H1 (cell line): ENCODE data around the gene HP1BP3. TPM values are rescaled to one million over a fixed set of nuclear protein-coding genes. Genes with fewer than 3 reads are reported as not detected.

ENCODE experiments used
- CTCF ChIA-PET: fragments of 300-600 bp; sonication (Branson Sonifier 250); formaldehyde crosslinking; loops from one replicate; lab custom pipeline; 2021; ENCODE audit not compliant: partially characterized antibody; lab: Charles Lee
- POLR2A ChIA-PET: fragments of 300-600 bp; sonication (Branson Sonifier 250); formaldehyde crosslinking; loops from one replicate; lab custom pipeline; 2021; ENCODE audit warnings: inconsistent platforms; ENCODE audit not compliant: partially characterized antibody; lab: Charles Lee
- DNase-seq, 2 experiments: peaks; one replicate each; pipeline versions ENCODE4 v3.0.0 to v3.0.0-alpha.2; 2010 to 2022; ENCODE audit warnings: low spot score in 2 of 2, low read depth in 1 of 2, mixed read lengths in 1 of 2
- FAIRE-seq: peaks from 2 replicates; lab custom pipeline; 2011; peaks lifted over from hg19 to GRCh38; lab: Jason Lieb, UNC
- H2AFZ ChIP-seq: 2 replicates; pipeline ENCODE4 v1.8.1; 2012; ENCODE audit warnings: low read length, inconsistent platforms
- H2AK5ac ChIP-seq: 2 replicates; pipeline ENCODE4 v1.6.1; 2013; ENCODE audit warnings: low read depth, low read length
- H2BK120ac ChIP-seq: replicated peaks from 2 replicates; pipeline ENCODE3; 2013; ENCODE audit warnings: low read depth, low read length, inconsistent platforms
- H2BK12ac ChIP-seq: 2 replicates; pipeline ENCODE4 v1.6.1; 2013; ENCODE audit warnings: low read depth, low read length
- H2BK15ac ChIP-seq: 2 replicates; pipeline ENCODE4 v1.6.1; 2013; ENCODE audit warnings: low read length
- H2BK20ac ChIP-seq: 2 replicates; pipeline ENCODE4 v1.6.1; 2013; ENCODE audit warnings: low read length
- H2BK5ac ChIP-seq: 2 replicates; pipeline ENCODE4 v1.6.1; 2013; ENCODE audit warnings: low read depth, low read length
- H3K14ac ChIP-seq: 2 replicates; pipeline ENCODE4 v1.6.1; 2013; ENCODE audit warnings: inconsistent platforms; ENCODE audit not compliant: insufficient read length
- H3K18ac ChIP-seq: 2 replicates; pipeline ENCODE4 v1.6.1; 2013; ENCODE audit warnings: low read length; ENCODE audit errors: extremely low read depth
- H3K23ac ChIP-seq: 2 replicates; pipeline ENCODE4 v1.6.1; 2013; ENCODE audit warnings: inconsistent platforms; ENCODE audit not compliant: insufficient read length
- H3K23me2 ChIP-seq: 2 replicates; pipeline ENCODE4 v1.6.1; 2013; ENCODE audit warnings: low read depth, low read length
- H3K27ac ChIP-seq: 2 replicates; pipeline ENCODE4 v1.6.1; 2011; ENCODE audit warnings: low read depth, low read length, inconsistent platforms
- H3K27me3 ChIP-seq, 4 experiments: replicated peaks in 1 of 4; 1 replicate in 1 of 4; 2 replicates in 3 of 4; pipeline versions ENCODE4 v1.6.1 to v1.8.1; 2011 to 2013; ENCODE audit warnings: low read length in 3 of 4, mild to moderate bottlenecking in 3 of 4, inconsistent platforms in 2 of 4, mixed read lengths in 2 of 4, moderate library complexity in 1 of 4; ENCODE audit not compliant: control insufficient read depth in 3 of 4, insufficient read depth in 3 of 4; ENCODE audit errors: extremely low read depth in 1 of 4
- H3K36me3 ChIP-seq, 4 experiments: 2 replicates each; pipeline versions ENCODE4 v1.6.1 to v1.8.1; 2011 to 2013; ENCODE audit warnings: mild to moderate bottlenecking in 4 of 4, low read length in 3 of 4, moderate library complexity in 2 of 4, control low read depth in 1 of 4, inconsistent platforms in 1 of 4; ENCODE audit not compliant: insufficient read depth in 4 of 4, control insufficient read depth in 2 of 4
- H3K4ac ChIP-seq: replicated peaks from 2 replicates; pipeline ENCODE3; 2013; ENCODE audit warnings: low read length, low read depth, mixed read lengths, inconsistent platforms; ENCODE audit not compliant: insufficient read length
- H3K4me1 ChIP-seq, 4 experiments: replicated peaks in 1 of 4; 1 replicate in 1 of 4; 2 replicates in 3 of 4; pipeline versions ENCODE4 v1.6.1 to v1.8.1; 2011 to 2013; ENCODE audit warnings: low read length in 3 of 4, inconsistent platforms in 2 of 4, mixed read lengths in 1 of 4; ENCODE audit not compliant: insufficient read depth in 4 of 4, control insufficient read depth in 3 of 4
- H3K4me2 ChIP-seq, 2 experiments: 2 replicates each; pipeline versions ENCODE4 v1.6.1 to v1.8.1; 2011 to 2013; ENCODE audit warnings: low read depth in 2 of 2, low read length in 2 of 2, control low read depth in 1 of 2, inconsistent platforms in 1 of 2, mild to moderate bottlenecking in 1 of 2; ENCODE audit not compliant: insufficient read depth in 1 of 2
- H3K4me3 ChIP-seq, 4 experiments: fragments of 200-600, 300-600 bp in 1 of 4; sonication (generic), shearing (Covaris generic), sonication (Bioruptor Twin) in 1 of 4; 2 replicates each; pipeline versions ENCODE4 v1.5.1 to v1.8.1; 2011 to 2016; ENCODE audit warnings: low read length in 4 of 4, low read depth in 3 of 4, control low read depth in 2 of 4, inconsistent platforms in 2 of 4, mild to moderate bottlenecking in 2 of 4, mixed read lengths in 1 of 4, moderate library complexity in 1 of 4; ENCODE audit not compliant: insufficient read depth in 2 of 4; ENCODE audit errors: extremely low read depth in 1 of 4
- H3K56ac ChIP-seq: replicated peaks from 2 replicates; pipeline ENCODE3; 2013; ENCODE audit warnings: low read depth, mild to moderate bottlenecking, mixed read lengths, low read length, inconsistent platforms; ENCODE audit not compliant: insufficient read length
- H3K79me1 ChIP-seq: 2 replicates; pipeline ENCODE4 v1.6.1; 2013; ENCODE audit warnings: low read depth, low read length, control low read depth
- H3K79me2 ChIP-seq, 2 experiments: 2 replicates each; pipeline versions ENCODE4 v1.6.1 to v1.8.1; 2012 to 2013; ENCODE audit warnings: low read length in 2 of 2, mild to moderate bottlenecking in 2 of 2, inconsistent platforms in 1 of 2; ENCODE audit not compliant: insufficient read depth in 2 of 2, control insufficient read depth in 1 of 2
- H3K9ac ChIP-seq, 4 experiments: replicated peaks in 1 of 4; 1 replicate in 1 of 4; 2 replicates in 3 of 4; pipeline versions ENCODE4 v1.6.1 to v1.8.1; 2011 to 2013; ENCODE audit warnings: low read depth in 3 of 4, low read length in 3 of 4, control low read depth in 2 of 4, mild to moderate bottlenecking in 2 of 4, moderate library complexity in 2 of 4, inconsistent platforms in 1 of 4; ENCODE audit errors: extremely low read depth in 1 of 4
- H3K9me3 ChIP-seq, 2 experiments: 2 replicates each; pipeline versions ENCODE4 v1.6.1 to v1.8.1; 2012 to 2013; ENCODE audit warnings: mild to moderate bottlenecking in 2 of 2, moderate library complexity in 2 of 2, control low read depth in 1 of 2, inconsistent platforms in 1 of 2, low read depth in 1 of 2, low read length in 1 of 2, mixed read lengths in 1 of 2; ENCODE audit not compliant: insufficient read depth in 2 of 2
- H4K20me1 ChIP-seq, 2 experiments: replicated peaks in 1 of 2; 2 replicates each; pipeline versions ENCODE3 to v1.8.1; 2011 to 2013; ENCODE audit warnings: inconsistent platforms in 2 of 2, low read length in 2 of 2, mild to moderate bottlenecking in 1 of 2; ENCODE audit not compliant: insufficient read depth in 2 of 2, control insufficient read depth in 1 of 2
- H4K5ac ChIP-seq: 2 replicates; pipeline ENCODE4 v1.6.1; 2013; ENCODE audit warnings: low read length, low read depth, mixed read lengths, inconsistent platforms; ENCODE audit not compliant: insufficient read length
- H4K8ac ChIP-seq: 2 replicates; pipeline ENCODE4 v1.8.0; 2013; ENCODE audit warnings: mild to moderate bottlenecking, moderate library complexity, low read length, inconsistent platforms; ENCODE audit not compliant: insufficient read depth; ENCODE audit errors: extremely low read depth
- H4K91ac ChIP-seq: replicated peaks from 2 replicates; pipeline ENCODE3; 2013; ENCODE audit warnings: low read length, mixed read lengths, inconsistent platforms; ENCODE audit not compliant: insufficient read length
- CREB1 ChIP-seq: IDR thresholded peaks from 2 replicates; pipeline ENCODE4 v1.6.1; 2012; ENCODE audit warnings: inconsistent platforms
- EGR1 ChIP-seq: IDR thresholded peaks from 2 replicates; pipeline ENCODE4 v1.6.1; 2011; ENCODE audit warnings: low read depth, low read length, borderline replicate concordance
- GABPA ChIP-seq: IDR thresholded peaks from 2 replicates; pipeline ENCODE4 v1.6.1; 2011; ENCODE audit warnings: mild to moderate bottlenecking, low read length, moderate library complexity, borderline replicate concordance; ENCODE audit not compliant: insufficient read depth
- KDM5A ChIP-seq: fragments of 200-600 bp; IDR thresholded peaks from 2 replicates; pipeline ENCODE4 v1.7.1; 2012; ENCODE audit warnings: mild to moderate bottlenecking, low read length, inconsistent platforms, mixed read lengths
- PHF8 ChIP-seq: fragments of 200-600 bp; sonication (generic); conservative IDR thresholded peaks from 2 replicates; pipeline ENCODE4 v1.7.1; 2012; ENCODE audit warnings: low read depth, mild to moderate bottlenecking, inconsistent platforms, low read length, moderate library complexity
- POLR2AphosphoS5 ChIP-seq: IDR thresholded peaks from 2 replicates; pipeline ENCODE4 v1.6.1; 2011; ENCODE audit warnings: low read depth, low read length
- SIN3A ChIP-seq, 2 experiments: IDR thresholded peaks in 1 of 2; conservative IDR thresholded peaks in 1 of 2; 2 replicates each; pipeline ENCODE4 v1.6.1; 2011 to 2012; ENCODE audit warnings: low read length in 2 of 2, improper control_type of control experiment in 1 of 2, low read depth in 1 of 2, mild to moderate bottlenecking in 1 of 2
- SIRT6 ChIP-seq: IDR thresholded peaks from one replicate; pipeline ENCODE4 v1.7.1; 2012; ENCODE audit warnings: low read length, inconsistent platforms
- SP2 ChIP-seq: IDR thresholded peaks from 2 replicates; pipeline ENCODE4 v1.6.1; 2012; ENCODE audit warnings: mild to moderate bottlenecking, low read length, inconsistent platforms
- SUZ12 ChIP-seq: fragments of 200-600 bp; sonication (generic); IDR thresholded peaks from 2 replicates; pipeline ENCODE4 v1.6.1; 2012; ENCODE audit warnings: mild to moderate bottlenecking, inconsistent platforms, low read length, moderate library complexity, mixed read lengths
- TAF7 ChIP-seq: optimal IDR thresholded peaks from 2 replicates; pipeline ENCODE3; 2011; ENCODE audit warnings: low read depth, mild to moderate bottlenecking, inconsistent platforms, low read length, moderate library complexity, borderline replicate concordance
- WGBS, 2 experiments: shearing (Covaris generic) in 1 of 2; methylation state at CpG; one replicate each; pipeline versions ENCODE4 v1.1.6 to v1.1.7; 2013 to 2015; ENCODE audit warnings: low lambda C conversion rate in 2 of 2, mixed read lengths in 2 of 2, inconsistent platforms in 1 of 2, low coverage in 1 of 2, missing lambda C conversion rate in 1 of 2; ENCODE audit not compliant: insufficient replicate concordance in 2 of 2, insufficient coverage in 1 of 2, insufficient read length in 1 of 2; ENCODE audit errors: extremely low coverage in 1 of 2, missing lambda C conversion rate in 1 of 2; 5-methylcytosine and 5-hydroxymethylcytosine counted together
- polyA plus RNA-seq, 7 experiments: library from polyadenylated mRNA; depleted of rRNA in 3 of 7; stranded (reverse) in 5 of 7; unstranded in 2 of 7; fragments of >200 nt in 5 of 7; fragments of 200-250 nt in 2 of 7; gene quantifications; 1 replicate in 5 of 7; 2 replicates in 1 of 7; 4 replicates in 1 of 7; pipeline versions ENCODE4 v1.2.1 to v1.2.3, GENCODE V29; 2011 to 2013; ENCODE audit warnings: missing spikeins in 2 of 7, mixed read lengths in 2 of 7
- total RNA-seq: library from RNA; stranded (reverse); fragmentation: NEBNext Ultra II Directional; extraction: Animal tissue kit (Norgen Biotek cat#: 25700); gene quantifications from 2 replicates; pipeline ENCODE4 v1.2.1, GENCODE V29; 2021
- TF ChIP-seq, protein P1 (sequence below): IDR thresholded peaks from 2 replicates; pipeline ENCODE4 v1.6.1; 2012; ENCODE audit warnings: inconsistent platforms

Gene HP1BP3
- total and polyA plus RNA-seq, 2 of the 8 experiments (the other 6 are each of a cell fraction or from before 2014, with no cell fraction given), result 47.4 to 125 TPM

DNA sequence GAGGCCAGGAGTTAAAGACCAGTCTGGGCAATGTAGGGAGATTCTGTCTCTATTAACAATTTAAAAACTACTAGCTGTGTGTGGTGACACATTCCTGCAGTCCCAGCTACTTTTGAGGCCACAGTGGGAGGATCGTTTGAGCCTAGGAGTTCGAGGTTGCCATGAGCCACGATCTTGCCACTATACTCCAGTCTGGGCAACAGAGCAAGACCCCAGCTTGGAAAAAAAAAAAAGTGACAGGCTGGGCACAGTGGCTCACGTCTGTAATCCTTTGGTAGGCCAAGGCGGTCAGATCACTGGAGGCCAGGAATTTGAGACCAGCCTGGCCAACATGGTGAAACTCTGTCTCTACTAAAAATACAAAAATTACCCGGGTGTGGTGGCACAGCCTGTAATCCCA is 26.8 kb downstream of the HP1BP3 start:
- H4K91ac ChIP-seq, result no peak overlapping the region
- TF ChIP-seq SUZ12, result no peak
- TF ChIP-seq, protein P1, sequence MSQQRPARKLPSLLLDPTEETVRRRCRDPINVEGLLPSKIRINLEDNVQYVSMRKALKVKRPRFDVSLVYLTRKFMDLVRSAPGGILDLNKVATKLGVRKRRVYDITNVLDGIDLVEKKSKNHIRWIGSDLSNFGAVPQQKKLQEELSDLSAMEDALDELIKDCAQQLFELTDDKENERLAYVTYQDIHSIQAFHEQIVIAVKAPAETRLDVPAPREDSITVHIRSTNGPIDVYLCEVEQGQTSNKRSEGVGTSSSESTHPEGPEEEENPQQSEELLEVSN, result no peak
- no peak for TF ChIP-seq TAF7
- TF ChIP-seq PHF8, result no peak
- no peak for TF ChIP-seq SIN3A (conservative IDR thresholded peaks at IDR 0.05 in 1 of 2, IDR thresholded peaks at IDR 0.05 in 1 of 2; ENCODE audit: low read depth in 1 of 2, low read length in 2 of 2)
- TF ChIP-seq CREB1, result no peak
- TF ChIP-seq SIRT6, result no peak
- TF ChIP-seq EGR1, result no peak
- no peak for TF ChIP-seq KDM5A
- TF ChIP-seq POLR2AphosphoS5, result no peak
- no peak for TF ChIP-seq SP2
- TF ChIP-seq GABPA, result no peak
- H2BK15ac ChIP-seq, result no peak overlapping the region
- no peaks in the 10 kb centered on the region for H3K23me2 ChIP-seq
- no peak overlapping the region for H2AFZ ChIP-seq
- no peak overlapping the region for H3K9ac ChIP-seq
- no peak overlapping the region for H4K8ac ChIP-seq
- H3K14ac ChIP-seq, result no peak overlapping the region
- H2BK20ac ChIP-seq, result no peak overlapping the region
- WGBS, 2 experiments, result 91% methylated on average over 6 of the region's 6 CpGs; no CpG with 5 or more reads in 1 of the 2 experiments
- H2BK120ac ChIP-seq, result no peak overlapping the region
- no peak overlapping the region for H2BK12ac ChIP-seq
- H3K4me1 ChIP-seq, result no peaks in the 10 kb centered on the region; a peak in 1 of 7 replicates
- DNase-seq, result no peak
- no peak overlapping the region for H3K4ac ChIP-seq
- H2BK5ac ChIP-seq, result no peak overlapping the region
- 0 out of 2 replicates have a peak, but pooled peaks cover 2% of the 10 kb centered on the region for H3K79me1 ChIP-seq
- H3K27ac ChIP-seq, result no peak overlapping the region
- FAIRE-seq, result no peak
- H3K4me3 ChIP-seq, result no peak overlapping the region
- H3K4me2 ChIP-seq, result no peak overlapping the region
- no peak overlapping the region for H4K5ac ChIP-seq
- H3K36me3 ChIP-seq, result peaks cover 23 to 78% (median 50%) of the 10 kb centered on the region in 4 experiments
- no peaks in the 10 kb centered on the region for H3K9me3 ChIP-seq
- H4K20me1 ChIP-seq, result peaks cover 0 to 4% of the 10 kb centered on the region in 2 experiments
- H2AK5ac ChIP-seq, result no peak overlapping the region
- H3K23ac ChIP-seq, result no peak overlapping the region
- H3K18ac ChIP-seq, result no peak overlapping the region
- ChIA-PET POLR2A (interaction anchor here (1.1 kb wide), 1 partner anchor 11 kb away, joined by 4 read pairs; no protein-coding TSS in a partner anchor), CTCF (no interaction called here)
- no peaks in the 10 kb centered on the region for H3K27me3 ChIP-seq
- H3K79me2 ChIP-seq, result no peaks in the 10 kb centered on the region
- no peak overlapping the region for H3K56ac ChIP-seq
